ENCODE measurements around the gene TGFBR1. TPM values are rescaled to one million over a fixed set of nuclear protein-coding genes. Genes with fewer than 3 reads are reported as not detected.

The TGFBR1 gene
- total and polyA plus RNA-seq, 8 donors, result 34.6 to 74.1 (median 41.3) TPM

DNA sequence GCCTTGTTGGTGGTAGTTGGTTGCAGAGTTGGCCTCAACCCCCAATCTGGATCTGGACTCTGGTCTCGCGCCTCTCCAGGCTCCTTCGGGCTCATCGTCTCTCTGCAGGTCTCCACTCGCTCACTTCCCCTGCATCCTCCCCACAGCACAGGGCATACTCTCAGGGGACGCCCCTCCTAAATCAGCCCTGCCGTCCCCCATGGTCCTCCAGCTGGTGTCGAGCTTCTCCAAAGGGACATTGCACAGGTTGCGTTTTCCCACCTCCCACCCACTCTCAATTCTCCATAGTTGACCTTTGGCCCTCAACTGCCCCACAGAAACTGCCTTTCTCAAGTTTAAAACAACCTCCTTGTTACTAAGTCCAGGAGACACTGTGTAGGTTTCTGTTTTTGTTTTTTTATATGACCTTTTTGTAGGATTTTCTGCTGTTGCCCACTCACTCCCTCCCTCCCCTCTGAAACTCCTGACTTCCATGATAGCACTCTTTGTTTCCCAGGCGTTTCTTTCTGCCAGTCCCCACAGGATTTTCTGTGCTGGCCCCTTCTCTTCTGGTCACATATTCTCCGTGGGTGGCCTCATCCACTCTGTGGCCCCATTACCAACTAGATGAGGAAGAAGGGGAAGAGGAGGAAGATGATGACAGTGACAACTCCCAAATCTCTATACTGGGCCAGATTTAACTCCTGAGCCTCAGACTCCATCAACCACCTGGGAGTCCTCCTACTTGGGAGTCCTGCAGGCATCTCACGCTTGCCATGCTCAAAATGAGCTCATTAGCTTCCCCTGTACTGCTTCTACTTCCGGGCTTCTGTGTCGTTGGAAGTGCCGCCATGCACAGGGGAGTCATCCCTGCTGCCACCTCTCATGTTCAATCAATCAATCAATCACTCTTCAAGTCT, 66.6 kb downstream of the TGFBR1 start:
- H3K4me1 ChIP-seq, result no peaks in the 10 kb centered on the region
- no peak for DNase-seq

DNA sequence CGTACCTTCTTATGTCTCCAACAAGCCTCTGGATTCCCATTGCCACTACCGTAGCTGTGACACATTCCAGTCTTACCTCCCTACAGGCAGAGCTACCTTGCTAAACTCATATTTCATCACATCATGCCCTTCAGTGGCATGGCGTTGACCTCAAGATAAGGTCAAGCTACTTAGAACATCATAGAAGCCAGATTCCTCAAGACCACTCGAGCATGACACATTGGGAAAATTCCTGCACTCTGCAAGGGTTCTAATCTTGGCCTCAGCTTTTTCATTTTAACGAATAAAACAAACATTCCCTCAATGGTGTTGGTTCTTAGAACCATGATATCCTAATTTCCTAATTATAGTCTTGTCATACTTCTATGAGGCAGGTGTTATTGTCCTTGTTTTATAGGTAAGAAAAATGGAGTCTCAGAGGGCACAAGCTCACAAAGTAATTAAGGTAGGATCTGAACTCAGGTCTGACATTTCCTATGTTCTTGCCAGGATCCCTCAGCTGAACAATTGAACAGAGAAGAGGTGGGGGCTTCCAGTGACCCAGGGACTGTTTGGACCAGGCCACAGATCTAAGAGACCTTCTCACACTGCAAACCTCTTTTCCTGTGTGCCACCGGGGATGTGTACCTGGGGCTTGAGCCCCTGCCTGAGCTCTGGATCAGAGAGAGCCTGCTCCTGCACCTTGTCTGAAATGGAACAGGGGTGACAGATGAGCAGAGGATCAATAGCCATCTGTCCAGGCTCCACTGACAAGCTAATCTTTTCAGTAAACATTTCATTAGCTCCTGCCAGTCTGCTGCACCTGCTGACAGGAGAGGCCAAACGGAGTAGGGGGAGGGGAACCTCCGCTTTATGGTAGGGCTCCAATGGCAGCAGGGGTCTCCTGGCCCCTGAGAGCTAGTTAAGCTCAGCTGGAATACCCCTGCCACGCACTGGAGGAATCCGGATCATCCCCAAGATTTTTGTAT, 67.5 kb downstream of the TGFBR1 start:
- intact Hi-C loops (cut with DNase I), result loop anchor here in 1 of 2 donors (10.0 kb wide), 1 partner anchor 58 kb away; no protein-coding TSS in a partner anchor
- no peaks in the 10 kb centered on the region for H3K9me3 ChIP-seq
- ATAC-seq, result no peak
- no peaks in the 10 kb centered on the region for H3K36me3 ChIP-seq
- no peak overlapping the region for H3K4me3 ChIP-seq
- no peak overlapping the region for H3K27ac ChIP-seq
- H3K27me3 ChIP-seq, result peaks cover 0 to 10% of the 10 kb centered on the region in 2 donors
- H3K4me1 ChIP-seq, result no peaks in the 10 kb centered on the region
- no peak for DNase-seq
- TF ChIP-seq, protein P1, sequence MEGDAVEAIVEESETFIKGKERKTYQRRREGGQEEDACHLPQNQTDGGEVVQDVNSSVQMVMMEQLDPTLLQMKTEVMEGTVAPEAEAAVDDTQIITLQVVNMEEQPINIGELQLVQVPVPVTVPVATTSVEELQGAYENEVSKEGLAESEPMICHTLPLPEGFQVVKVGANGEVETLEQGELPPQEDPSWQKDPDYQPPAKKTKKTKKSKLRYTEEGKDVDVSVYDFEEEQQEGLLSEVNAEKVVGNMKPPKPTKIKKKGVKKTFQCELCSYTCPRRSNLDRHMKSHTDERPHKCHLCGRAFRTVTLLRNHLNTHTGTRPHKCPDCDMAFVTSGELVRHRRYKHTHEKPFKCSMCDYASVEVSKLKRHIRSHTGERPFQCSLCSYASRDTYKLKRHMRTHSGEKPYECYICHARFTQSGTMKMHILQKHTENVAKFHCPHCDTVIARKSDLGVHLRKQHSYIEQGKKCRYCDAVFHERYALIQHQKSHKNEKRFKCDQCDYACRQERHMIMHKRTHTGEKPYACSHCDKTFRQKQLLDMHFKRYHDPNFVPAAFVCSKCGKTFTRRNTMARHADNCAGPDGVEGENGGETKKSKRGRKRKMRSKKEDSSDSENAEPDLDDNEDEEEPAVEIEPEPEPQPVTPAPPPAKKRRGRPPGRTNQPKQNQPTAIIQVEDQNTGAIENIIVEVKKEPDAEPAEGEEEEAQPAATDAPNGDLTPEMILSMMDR (IDR thresholded peaks at IDR 0.05), result no peak

More for the DNA sequence above, 66.6 kb downstream of the TGFBR1 start:
- H3K27me3 ChIP-seq, result peaks cover 0 to 10% of the 10 kb centered on the region in 2 donors
- TF ChIP-seq, protein P1 (IDR thresholded peaks at IDR 0.05), result no peak
- ATAC-seq, result no peak
- H3K36me3 ChIP-seq, result no peaks in the 10 kb centered on the region
- no peaks in the 10 kb centered on the region for H3K9me3 ChIP-seq
- H3K4me3 ChIP-seq, result no peak overlapping the region
- intact Hi-C loops (cut with DNase I), result loop anchor here in 1 of 2 donors (10.0 kb wide), 1 partner anchor 57 kb away; no protein-coding TSS in a partner anchor
- H3K27ac ChIP-seq, result no peak overlapping the region

DNA sequence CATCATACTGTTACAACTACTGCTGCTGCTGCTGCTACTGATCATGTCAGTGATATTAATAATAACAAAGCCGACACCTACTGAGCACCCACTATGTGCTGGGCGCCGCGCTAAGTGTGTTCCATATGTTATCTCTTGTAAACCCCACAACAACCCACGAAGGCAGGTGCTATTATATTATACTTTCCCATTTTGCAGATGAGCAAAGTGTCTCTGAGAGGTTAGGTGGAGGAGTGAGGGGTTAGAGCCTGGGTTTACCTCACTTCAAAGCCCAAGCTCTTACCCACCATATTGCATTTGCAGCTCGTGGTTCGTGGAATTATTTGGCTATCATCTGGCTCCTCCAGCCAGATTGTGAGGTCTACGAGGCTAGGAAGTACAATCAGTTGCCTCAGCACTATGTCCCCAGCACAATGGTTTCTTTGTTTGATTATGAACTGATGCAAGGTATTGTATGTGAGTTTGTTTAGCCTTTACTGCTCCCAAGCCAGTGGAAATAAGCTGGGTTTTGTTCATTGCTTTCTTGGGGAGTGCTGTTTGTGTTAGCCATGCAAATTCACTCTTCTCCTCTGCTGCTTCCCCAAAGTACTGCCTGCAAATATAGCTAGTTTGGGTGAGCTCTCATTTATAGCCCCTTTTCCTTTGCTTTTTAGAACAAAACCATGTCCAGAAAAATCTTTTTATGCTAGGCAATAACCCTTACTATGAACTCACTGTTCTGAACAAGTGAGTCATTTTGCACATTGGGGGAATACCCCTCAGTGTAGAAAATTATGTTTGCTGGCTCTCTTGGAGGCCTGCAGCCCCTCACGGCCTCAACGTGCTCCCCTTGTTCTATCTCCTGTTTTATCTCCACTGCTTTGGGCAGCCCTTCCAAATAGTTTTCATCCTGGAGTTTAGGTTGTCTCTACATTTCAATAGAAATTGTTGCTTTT, 68.9 kb downstream of the TGFBR1 start:
- no peak overlapping the region for H3K27ac ChIP-seq
- H3K9me3 ChIP-seq, result no peaks in the 10 kb centered on the region
- H3K4me1 ChIP-seq, result no peaks in the 10 kb centered on the region
- H3K36me3 ChIP-seq, result no peaks in the 10 kb centered on the region
- ATAC-seq, result no peak
- H3K4me3 ChIP-seq, result no peak overlapping the region
- TF ChIP-seq, protein P1 (IDR thresholded peaks at IDR 0.05), result no peak
- H3K27me3 ChIP-seq, result peaks cover 0 to 3% of the 10 kb centered on the region in 2 donors
- DNase-seq, result no peak
- intact Hi-C loops (cut with DNase I), result loop anchor here in 1 of 2 donors (10.0 kb wide), 1 partner anchor 59 kb away; no protein-coding TSS in a partner anchor

DNA sequence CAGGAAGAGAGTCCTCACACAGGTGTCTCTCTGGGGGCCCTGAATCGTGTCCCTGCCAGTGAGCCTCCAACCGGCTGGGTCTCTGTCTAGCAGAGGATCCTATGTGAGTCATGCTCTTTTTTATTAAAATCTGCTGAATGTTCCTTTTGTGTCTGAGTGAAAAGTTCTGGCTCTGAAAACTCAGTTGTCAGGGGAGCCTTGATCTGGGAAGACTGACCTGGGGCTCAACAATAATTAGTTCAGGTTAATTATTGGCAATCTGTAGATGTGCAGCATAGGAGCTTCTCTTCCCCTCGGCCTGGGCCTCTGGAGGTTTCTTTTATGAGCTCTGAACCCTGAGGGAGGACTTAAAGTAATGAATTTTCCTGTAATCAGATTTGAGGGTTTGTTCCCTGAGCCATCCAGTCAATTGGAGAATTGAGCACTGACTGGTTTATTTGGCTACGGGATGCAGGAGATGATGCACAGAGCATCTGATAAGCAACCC, 71.7 kb downstream of the TGFBR1 start:
- intact Hi-C loops (cut with DNase I), result loop anchor here in 1 of 2 donors (10.0 kb wide), 1 partner anchor 62 kb away; no protein-coding TSS in a partner anchor
- H3K27ac ChIP-seq, result no peak overlapping the region
- H3K27me3 ChIP-seq, result no peaks in the 10 kb centered on the region
- H3K4me3 ChIP-seq, result no peak overlapping the region
- TF ChIP-seq, protein P1 (IDR thresholded peaks at IDR 0.05), result no peak
- no peaks in the 10 kb centered on the region for H3K9me3 ChIP-seq
- DNase-seq (no peak), ATAC-seq (no peak)
- H3K4me1 ChIP-seq, result no peaks in the 10 kb centered on the region
- no peaks in the 10 kb centered on the region for H3K36me3 ChIP-seq
